Esophagus muscularis mucosa (tissue), 4 donors: ENCODE results near the gene BICRAL. TPM values are rescaled to one million over a fixed set of nuclear protein-coding genes. Genes with fewer than 3 reads are reported as not detected.

Experiments used
- DNase-seq: peaks from one replicate; pipeline ENCODE4 v3.0.0-alpha.2; 2017; ENCODE audit errors: extremely low spot score
- H3K27ac ChIP-seq, 4 donors: fragments of 200-600 bp; sonication (generic); replicated peaks in 1 of 4; 1 replicate in 3 of 4; 2 replicates in 1 of 4; pipeline ENCODE4 v1.5.1; 2016 to 2019; ENCODE audit warnings: mild to moderate bottlenecking in 1 of 4
- H3K27me3 ChIP-seq, 4 donors: fragments of 200-600 bp; sonication (generic); one replicate each; pipeline versions ENCODE4 v1.5.1 to v1.6.0; 2016 to 2019
- H3K36me3 ChIP-seq, 4 donors: fragments of 200-600 bp; sonication (generic); one replicate each; pipeline ENCODE4 v1.5.1; 2016 to 2019
- H3K4me1 ChIP-seq, 4 donors: fragments of 200-600 bp; sonication (generic); one replicate each; pipeline ENCODE4 v1.5.1; 2016 to 2019
- H3K4me3 ChIP-seq, 4 donors: fragments of 200-600 bp; sonication (generic); 1 replicate in 2 of 4; 2 replicates in 2 of 4; pipeline ENCODE4 v1.5.1; 2016 to 2019; ENCODE audit warnings: mild to moderate bottlenecking in 4 of 4, moderate library complexity in 1 of 4
- H3K9me3 ChIP-seq, 4 donors: fragments of 200-600 bp; sonication (generic); 1 replicate in 3 of 4; 2 replicates in 1 of 4; pipeline ENCODE4 v1.5.1; 2016 to 2019
- EP300 ChIP-seq: sonication (generic); formaldehyde crosslinking; IDR thresholded peaks from one replicate; pipeline ENCODE4 v1.6.1; 2017; ENCODE audit warnings: antibody characterized with exemption
- POLR2A ChIP-seq: fragments of 450-650 bp; IDR thresholded peaks from one replicate; pipeline ENCODE4 v1.6.1; 2017; ENCODE audit warnings: antibody characterized with exemption, moderate library complexity, mild to moderate bottlenecking, low read depth
- POLR2AphosphoS5 ChIP-seq, 2 donors: sonication (generic); formaldehyde crosslinking; IDR thresholded peaks; one replicate each; pipeline ENCODE4 v1.6.1; 2017; ENCODE audit warnings: antibody characterized with exemption in 2 of 2
- WGBS: methylation state at CpG from one replicate; pipeline ENCODE4 v1.1.5; 2018; 5-methylcytosine and 5-hydroxymethylcytosine counted together
- intact Hi-C: fragments of 100-400 bp; cut with DNase I; formaldehyde crosslinking; loops from one replicate; pipeline ENCODE4 v1.15.1; 2023
- total RNA-seq, 4 donors: library from RNA; depleted of rRNA; stranded (reverse); fragments of >200 nt; gene quantifications; one replicate each; pipeline versions ENCODE4 v1.1.0 to v1.2.1, GENCODE V29; 2016
- TF ChIP-seq, protein P1 (sequence below), 3 experiments: fragments of 200-600 bp in 2 of 3; fragments of 450-650 bp in 1 of 3; sonication (generic) in 2 of 3; IDR thresholded peaks; one replicate each; pipeline ENCODE4 v1.5.1; 2017 to 2019; ENCODE audit warnings: antibody characterized with exemption in 3 of 3, mild to moderate bottlenecking in 2 of 3, moderate library complexity in 1 of 3

Gene BICRAL
- total RNA-seq, 4 donors from 2014 or later: 18.2 to 27.9 (median 23.4) TPM

GRCh38 chr6:42914546-42914945 lies 132.7 kb downstream of the BICRAL start:
- Histone ChIP-seq H3K9me3 (no peaks in the 10 kb centered on the region), H3K27ac (no peak overlapping the region), H3K4me1 (peaks cover 6 to 11% (median 8%) of the 10 kb centered on the region in 4 donors), H3K4me3 (no peak overlapping the region), H3K27me3 (peaks cover 0 to 48% (median 2%) of the 10 kb centered on the region in 4 donors), H3K36me3 (no peaks in the 10 kb centered on the region)
- DNase-seq: no peak
- WGBS: 86% methylated on average over 4 of the region's 4 CpGs
- intact Hi-C loops: no loop called here
- TF ChIP-seq, protein P1, sequence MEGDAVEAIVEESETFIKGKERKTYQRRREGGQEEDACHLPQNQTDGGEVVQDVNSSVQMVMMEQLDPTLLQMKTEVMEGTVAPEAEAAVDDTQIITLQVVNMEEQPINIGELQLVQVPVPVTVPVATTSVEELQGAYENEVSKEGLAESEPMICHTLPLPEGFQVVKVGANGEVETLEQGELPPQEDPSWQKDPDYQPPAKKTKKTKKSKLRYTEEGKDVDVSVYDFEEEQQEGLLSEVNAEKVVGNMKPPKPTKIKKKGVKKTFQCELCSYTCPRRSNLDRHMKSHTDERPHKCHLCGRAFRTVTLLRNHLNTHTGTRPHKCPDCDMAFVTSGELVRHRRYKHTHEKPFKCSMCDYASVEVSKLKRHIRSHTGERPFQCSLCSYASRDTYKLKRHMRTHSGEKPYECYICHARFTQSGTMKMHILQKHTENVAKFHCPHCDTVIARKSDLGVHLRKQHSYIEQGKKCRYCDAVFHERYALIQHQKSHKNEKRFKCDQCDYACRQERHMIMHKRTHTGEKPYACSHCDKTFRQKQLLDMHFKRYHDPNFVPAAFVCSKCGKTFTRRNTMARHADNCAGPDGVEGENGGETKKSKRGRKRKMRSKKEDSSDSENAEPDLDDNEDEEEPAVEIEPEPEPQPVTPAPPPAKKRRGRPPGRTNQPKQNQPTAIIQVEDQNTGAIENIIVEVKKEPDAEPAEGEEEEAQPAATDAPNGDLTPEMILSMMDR (IDR thresholded peaks at IDR 0.05): no peak
- TF ChIP-seq POLR2AphosphoS5 (IDR thresholded peaks at IDR 0.05): no peak

DNA sequence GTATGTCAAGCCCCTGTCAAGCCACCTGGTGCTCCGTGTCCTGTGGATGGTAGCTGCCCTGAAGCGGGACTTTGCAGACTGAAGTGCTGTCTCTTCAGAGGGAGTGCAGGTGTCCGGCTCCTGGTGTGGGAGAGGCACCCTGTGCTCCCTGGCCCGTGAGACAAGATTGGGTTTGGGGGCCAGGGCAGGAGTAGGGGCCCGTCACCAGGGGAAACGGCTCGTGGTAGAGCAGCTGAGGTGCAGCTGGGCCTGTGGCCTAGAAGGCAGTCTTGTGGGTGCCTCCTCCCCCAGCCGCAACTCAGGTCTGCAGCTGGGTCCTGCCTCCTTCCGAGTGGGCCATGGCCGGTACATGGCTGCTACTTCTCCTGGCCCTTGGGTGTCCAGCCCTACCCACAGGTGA lies 133.9 kb downstream of the BICRAL start, which contains the start of gene PTCRA:
PTCRA (plus strand) TSS at position 322 of the 400 bp plus-strand sequence; CDS start at position 339, 17 bp downstream.
- 75% methylated on average over 8 of the region's 10 CpGs for WGBS

GRCh38 chr6:42916288-42916687 lies 134.4 kb downstream of the BICRAL start:
- Histone ChIP-seq H3K27ac (no peak overlapping the region), H3K4me1 (peaks cover 5 to 7% (median 6%) of the 10 kb centered on the region in 4 donors), H3K36me3 (no peaks in the 10 kb centered on the region), H3K9me3 (no peaks in the 10 kb centered on the region), H3K4me3 (no peak overlapping the region), H3K27me3 (peaks cover 0 to 43% (median 2%) of the 10 kb centered on the region in 4 donors)
- WGBS: 100% methylated on average over 1 of the region's 1 CpG
- TF ChIP-seq POLR2A (no peak), POLR2AphosphoS5 (IDR thresholded peaks at IDR 0.05) (no peak), EP300 (no peak)
- TF ChIP-seq, protein P1 (IDR thresholded peaks at IDR 0.05): no peak
- intact Hi-C loops: no loop called here
- DNase-seq: no peak

More for the DNA sequence above, 133.9 kb downstream of the BICRAL start, which contains the start of gene PTCRA:
- Histone ChIP-seq H3K36me3 (no peaks in the 10 kb centered on the region), H3K4me3 (no peak within 1 kb of the TSS), H3K27me3 (peaks cover 0 to 48% (median 2%) of the 10 kb centered on the region in 4 donors), H3K4me1 (peaks cover 6 to 11% (median 8%) of the 10 kb centered on the region in 4 donors), H3K27ac (no peak within 1 kb of the TSS), H3K9me3 (no peaks in the 10 kb centered on the region)
- TF ChIP-seq POLR2A (no peak), EP300 (no peak), POLR2AphosphoS5 (IDR thresholded peaks at IDR 0.05) (no peak)
- TF ChIP-seq, protein P1 (IDR thresholded peaks at IDR 0.05): no peak
- intact Hi-C loops: no loop called here
- no peak for DNase-seq

Other genes starting within 250 kb of the BICRAL start
- gene UBR2, start 218.0 kb upstream of the BICRAL start, total RNA-seq: 10 to 100 TPM; 26.5 to 36.1 (median 28.9) TPM
- 1 to 10 TPM in 2 of 4 donors, under 1 TPM in 2; 0.42 to 2.0 (median 0.90) TPM for gene PRPH2, start 59.5 kb upstream of the BICRAL start, total RNA-seq
- 10 to 100 TPM; 33.2 to 41.9 (median 38.5) TPM for gene TBCC, start 35.9 kb upstream of the BICRAL start, total RNA-seq
- gene RPL7L1, start 97.6 kb downstream of the BICRAL start, total RNA-seq: 10 to 100 TPM; 66.8 to 82.2 (median 76.9) TPM
- gene PTCRA, start 134.0 kb downstream of the BICRAL start, total RNA-seq: under 1 TPM in 1 of 4 donors, not detected in 3; 0.50 TPM
- 10 to 100 TPM; 24.5 to 39.6 (median 34.3) TPM for gene CNPY3, start 147.4 kb downstream of the BICRAL start, total RNA-seq
- 1 to 10 TPM in 3 of 4 donors, not detected in 1; 2.3 to 4.5 (median 3.6) TPM for gene GNMT, start 178.7 kb downstream of the BICRAL start, total RNA-seq
- gene PEX6, start 197.1 kb downstream of the BICRAL start, total RNA-seq: 10 to 100 TPM; 13.4 to 31.3 (median 21.8) TPM
- gene PPP2R5D, start 202.5 kb downstream of the BICRAL start, total RNA-seq: 10 to 100 TPM; 35.3 to 48.2 (median 42.4) TPM
- gene MEA1, start 231.9 kb downstream of the BICRAL start, total RNA-seq: 10 to 100 TPM; 51.5 to 71.2 (median 62.8) TPM
- gene KLHDC3, start 232.2 kb downstream of the BICRAL start, total RNA-seq: 100 to 1,000 TPM in 2 of 4 donors, 10 to 100 TPM in 2; 88.0 to 175 (median 98.1) TPM
- gene RRP36, start 239.6 kb downstream of the BICRAL start, total RNA-seq: 10 to 100 TPM; 43.2 to 65.2 (median 51.4) TPM